GM21825 (cell line): ENCODE results near the gene NEAT1.

ENCODE experiments used
- ATAC-seq: cut with Tn5 transposase; IDR thresholded peaks from one replicate; pipeline ENCODE4 v1.9.1; 2021; ENCODE audit warnings: mild to moderate bottlenecking, moderate library complexity; ENCODE audit not compliant: unreplicated experiment

The NEAT1 gene

DNA sequence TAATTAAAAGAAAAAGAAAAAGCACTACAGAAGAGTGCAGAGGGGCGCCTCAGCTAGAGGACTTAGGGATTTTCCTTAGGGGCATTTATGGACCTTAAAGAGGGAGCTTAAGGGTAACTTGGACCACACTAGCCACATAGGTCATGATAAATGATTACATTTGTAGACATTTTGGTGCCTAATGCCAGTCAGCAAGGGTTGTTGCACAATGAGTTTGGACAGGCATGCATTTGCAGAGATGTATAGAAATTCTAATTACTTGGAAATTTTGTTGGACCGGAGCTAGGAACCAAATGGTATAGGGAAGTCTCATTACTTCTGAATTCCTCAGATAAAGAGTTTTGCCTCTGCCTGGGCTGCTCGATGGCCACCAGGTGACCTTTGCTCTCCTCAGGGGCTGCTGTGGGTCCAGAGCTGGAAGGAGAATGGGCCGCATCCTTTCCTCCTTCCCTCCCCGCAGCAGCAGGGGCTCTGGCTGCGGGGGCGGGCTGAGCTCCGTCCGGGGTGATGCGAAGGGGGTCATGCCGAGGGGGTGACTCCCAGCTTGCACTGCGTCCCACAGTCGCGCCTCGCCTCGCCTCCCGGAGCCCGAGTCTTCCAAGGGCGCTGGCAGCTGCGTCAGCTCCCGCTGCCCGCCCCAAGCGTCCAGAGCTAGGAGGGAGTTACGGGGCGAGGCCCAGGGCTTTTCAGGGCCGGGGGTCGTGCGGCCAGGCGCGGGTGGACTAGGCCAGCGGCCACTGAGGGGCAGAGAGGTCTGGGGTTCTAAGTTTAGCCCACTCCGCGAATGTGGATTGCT is 56.0 kb downstream of the NEAT1 start:
- no peak for ATAC-seq

DNA sequence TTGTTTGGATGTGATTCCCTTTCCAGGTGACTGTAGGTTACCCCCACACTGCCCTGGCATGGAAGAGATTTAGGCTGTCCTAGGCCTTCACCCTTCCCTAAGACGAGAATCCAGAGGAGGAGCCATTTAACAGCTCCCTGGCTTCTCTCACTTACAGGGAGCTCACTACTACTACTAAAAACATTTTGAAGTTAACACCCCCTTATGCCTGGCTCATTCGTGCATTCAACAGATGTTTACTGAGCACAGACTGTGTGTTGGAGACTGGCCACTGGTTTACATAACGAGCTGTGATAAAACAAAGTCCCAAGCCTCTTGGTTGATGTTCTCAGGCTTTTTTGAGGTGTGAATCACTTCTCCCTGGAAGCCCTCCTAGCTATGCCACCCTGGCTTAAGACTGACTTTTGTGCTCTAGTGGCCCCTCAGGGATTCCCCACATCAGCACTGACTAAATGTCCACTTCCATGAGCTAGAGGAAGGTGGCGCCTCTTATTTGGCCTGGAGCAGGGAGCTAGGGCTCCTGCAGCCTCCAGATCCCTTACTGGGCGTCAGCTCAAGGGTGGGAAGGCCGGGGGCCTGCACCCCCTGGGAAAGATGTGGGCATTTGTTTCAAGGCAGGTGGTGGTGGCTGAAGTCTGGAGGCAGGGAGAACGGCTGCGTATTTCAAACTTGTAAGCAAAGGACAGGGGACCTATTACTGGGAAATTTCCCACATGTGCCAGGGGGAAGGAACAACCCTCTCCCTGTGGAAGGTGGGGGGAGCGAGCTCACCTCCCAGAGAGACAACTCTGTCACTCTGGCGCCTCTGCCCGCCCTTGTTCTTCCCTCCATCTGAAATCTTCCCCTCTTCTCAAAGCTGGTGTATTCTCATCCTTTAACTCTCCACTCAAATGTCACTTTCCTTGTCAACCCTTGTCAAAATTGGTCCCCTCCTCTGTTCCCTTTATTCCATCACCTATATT is 56.9 kb downstream of the NEAT1 start:
- no peak for ATAC-seq

DNA sequence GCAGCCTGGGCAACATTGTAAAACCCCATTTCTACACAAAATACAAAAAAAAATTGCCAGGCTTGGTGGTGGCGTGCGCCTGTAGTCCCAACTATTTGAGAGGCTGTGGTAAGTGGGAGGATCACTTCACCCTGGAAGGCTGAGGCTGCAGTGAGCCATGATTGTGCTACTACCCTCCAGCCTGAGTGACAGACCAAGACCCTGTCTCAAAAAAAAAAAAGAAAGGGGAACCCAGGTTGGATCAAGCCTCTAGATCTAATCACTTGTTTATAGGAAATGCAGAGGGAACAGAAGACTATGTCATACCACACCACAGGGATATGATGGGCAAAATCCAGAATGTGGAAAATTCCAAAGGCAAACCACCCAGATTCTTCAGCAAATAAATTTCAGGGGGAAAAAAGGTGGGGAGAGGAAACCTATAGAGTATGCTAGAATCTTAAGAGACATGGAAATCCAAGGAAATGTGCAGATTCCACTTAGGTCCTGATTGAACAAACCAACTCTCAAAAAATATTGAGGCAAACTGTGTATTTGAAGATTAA is 59.8 kb downstream of the NEAT1 start:
- ATAC-seq: no peak

DNA sequence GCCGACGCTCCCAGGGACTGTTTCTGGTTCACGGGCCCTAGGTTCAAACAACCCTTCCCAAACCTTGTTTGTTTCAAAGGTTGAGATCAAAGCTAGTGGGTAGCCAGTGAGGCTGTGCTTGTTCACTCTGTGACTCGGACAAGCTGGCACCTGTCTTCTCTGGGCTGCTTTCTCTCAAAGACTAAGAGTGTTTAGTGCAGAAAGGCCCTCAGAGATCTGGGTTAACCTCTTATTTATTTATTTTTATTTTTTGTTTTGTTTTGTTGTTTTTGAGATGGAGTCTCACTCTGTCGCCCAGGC is 63.3 kb downstream of the NEAT1 start:
- ATAC-seq: no peak

DNA sequence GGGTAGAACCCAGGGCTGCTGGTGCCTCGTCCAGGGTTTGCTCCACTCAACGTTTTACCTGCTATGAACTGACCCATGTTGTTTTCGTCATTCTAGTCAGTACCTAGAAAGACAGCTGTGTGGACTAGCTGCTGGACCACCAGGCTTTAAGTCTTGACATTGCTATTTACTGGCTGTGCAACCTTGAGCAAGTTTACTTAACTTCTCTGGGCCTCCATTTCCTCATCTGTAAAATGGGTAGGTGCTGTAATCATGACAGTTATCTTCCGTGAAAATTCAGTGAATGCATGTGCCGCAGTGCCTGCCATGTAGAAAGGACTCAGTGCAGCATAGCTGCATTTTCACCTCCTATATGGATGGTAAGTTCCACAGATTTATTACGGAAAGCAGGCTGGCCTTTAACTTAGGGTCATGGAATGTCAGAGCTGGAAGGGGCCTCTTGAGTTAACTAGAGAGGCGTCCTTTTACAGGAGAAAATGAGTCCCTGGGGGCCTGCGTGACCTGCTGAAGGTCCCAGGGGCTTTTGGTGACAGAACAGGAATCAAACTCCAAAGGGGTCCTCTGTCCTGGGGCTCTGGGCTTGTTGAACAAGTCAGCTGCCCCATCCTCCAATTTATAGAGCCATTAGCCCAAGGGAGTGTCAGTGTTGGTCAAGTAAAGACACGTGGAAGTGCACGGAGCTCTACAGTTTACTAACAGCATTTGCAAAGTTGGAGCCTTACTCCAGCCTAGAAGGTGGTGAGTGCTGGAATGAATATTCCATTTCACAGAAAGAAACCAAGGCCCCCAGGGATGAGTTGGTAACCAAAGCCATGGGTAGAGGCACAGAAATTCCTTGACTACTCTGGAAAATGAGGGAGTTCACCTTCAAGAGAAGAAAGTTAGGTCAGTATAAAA is 64.2 kb downstream of the NEAT1 start:
- ATAC-seq: no peak

DNA sequence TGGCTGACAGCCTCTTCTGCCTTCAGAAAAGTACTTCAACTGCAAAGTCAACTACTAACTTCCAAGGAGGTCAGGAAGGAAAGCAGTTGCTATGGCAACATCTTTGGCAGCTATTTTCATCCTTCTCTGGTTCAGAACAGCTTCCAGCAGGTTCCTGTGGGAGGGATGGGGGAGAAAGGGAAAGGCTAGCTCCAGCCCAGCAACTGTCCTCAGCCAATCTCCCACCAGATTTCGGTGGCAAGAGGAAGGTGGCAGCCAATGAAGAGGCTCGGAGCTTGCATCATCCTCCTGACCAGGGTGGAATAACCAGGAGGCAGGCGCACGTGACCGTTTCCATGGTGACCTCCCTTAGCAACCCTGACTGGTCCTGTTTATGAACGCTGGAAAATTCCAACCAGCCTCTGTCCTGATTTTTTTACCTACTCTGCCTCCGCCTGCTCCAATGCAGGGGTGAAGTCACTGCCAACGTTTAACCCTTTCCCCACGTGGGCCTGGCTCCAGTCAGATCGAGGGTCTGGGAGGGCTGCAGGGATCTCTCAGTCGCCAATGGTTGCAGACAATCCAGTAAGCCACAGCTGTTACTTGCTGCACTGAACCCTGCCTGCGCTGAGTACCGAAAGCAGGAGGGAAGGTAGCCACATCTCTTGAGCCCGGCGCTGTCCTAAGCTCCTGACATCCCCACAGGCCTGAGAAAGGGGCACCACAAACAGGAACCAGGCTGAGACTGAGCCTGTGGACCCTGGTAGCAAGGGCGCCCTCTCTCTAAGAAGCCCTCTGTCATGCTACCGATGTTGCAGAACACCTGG is 65.1 kb downstream of the NEAT1 start:
- ATAC-seq: peak; percentile 38

DNA sequence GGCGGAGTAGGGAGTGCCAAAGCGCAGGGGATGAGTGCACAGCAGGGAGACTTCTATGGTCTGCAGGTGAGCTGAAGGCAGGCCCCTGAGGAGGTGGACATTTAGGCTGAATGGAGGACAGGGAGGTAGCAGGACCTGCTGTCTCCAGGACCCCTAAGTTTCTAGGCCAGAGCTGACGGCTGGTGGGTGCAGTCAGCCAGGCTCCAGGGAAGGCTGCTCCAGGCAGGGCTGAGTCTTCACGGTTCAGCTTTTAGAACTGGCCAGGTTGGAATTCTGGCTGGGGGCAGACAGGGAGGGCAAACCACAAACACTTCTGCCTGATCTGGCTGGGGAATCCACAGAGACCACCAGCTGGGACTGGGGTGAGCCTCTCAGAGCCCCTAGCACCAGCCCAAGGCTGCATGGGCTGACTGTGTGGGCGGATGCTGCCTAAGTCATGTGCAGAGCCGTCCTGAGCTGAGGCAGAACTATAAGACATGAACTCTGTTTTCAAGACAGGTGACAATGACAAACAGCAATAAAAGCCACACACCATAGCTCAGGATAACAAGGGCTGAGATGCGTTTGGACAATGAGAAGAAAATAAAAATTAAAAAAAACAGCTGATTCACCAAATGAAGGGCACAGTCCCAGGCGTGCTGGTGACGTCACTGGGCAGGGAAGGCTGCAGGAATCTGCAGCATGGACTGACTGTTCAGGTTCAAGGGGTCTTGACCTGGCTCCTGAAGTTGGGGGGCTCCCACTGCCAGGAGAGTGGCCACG is 65.9 kb downstream of the NEAT1 start:
- no peak for ATAC-seq

DNA sequence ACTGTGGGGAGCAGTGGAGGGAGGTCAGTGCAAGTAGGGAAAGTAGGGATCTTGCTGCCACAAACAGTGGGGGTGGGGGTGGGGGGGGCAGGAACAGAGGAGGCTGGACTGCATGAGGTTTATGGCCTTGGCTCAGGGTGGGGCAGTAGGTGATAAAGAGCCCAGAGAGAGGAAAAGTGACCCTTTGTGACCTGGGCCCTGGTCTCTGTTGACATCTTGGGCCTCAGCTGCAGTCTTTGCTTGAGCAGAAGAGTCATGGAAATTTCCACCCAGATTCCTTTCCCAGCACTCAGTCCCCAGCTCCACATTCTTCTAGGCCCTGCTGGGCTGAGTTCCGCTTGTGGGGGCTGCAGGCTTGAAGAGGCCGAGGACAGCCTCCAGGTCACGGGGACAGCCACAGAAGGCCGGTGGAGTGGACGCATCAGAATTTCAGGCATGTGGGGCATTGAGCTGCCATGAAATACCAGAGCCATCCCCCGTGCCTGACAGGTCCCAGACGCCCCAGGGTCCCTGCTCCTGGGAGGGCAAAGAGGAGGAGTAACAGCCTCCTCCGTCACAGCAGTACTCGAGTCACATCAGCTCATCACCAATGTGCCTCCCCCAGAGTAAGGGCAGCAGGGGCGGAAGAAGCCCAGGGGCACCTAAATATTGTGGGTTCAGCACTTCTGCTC is 66.6 kb downstream of the NEAT1 start:
- ATAC-seq: no peak

DNA sequence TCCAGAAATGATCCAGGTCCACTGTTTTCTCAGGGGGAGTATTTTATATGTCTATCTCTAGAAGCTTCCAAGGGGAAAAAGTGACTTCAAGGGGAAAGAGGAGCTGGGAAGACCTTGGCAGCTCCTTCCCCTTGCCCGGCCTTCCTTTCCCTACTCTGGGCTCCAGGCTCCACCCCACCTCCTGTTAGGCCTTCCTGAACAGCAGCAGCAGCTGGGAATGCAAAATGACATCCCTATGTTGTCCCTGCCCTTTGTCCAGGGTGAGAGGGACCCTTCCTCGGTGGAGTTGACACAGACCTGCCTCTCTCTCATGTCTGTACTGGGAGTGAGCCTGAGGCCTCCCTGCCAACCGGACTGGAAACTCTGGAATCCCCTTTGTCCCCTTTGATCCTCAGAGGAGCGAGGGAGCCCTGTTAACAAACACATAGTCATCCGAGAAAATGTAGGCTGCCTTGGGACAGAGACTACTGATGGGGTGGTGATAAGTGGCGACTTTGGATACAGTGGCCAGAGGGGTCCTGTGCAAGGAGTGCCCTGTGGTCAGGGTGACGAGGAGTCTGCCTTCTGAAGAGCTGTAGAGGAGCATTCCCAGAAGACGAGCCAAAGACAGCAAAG is 67.2 kb downstream of the NEAT1 start:
- ATAC-seq: no peak

DNA sequence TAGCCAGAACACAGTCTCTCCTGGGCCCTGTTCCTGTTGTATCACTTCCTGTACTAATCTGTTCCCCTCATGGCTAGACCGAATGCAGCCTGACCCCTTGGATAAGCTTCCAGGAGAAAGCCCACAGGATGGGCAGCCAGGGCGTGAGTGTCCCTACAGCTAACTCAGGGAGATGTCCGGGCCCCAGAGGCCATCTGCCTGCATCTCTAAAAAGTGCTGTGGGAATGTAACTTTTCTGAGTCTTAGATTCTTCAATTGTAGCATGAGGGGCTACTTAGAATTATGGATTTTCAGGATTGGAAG is 68.5 kb downstream of the NEAT1 start:
- ATAC-seq: no peak

DNA sequence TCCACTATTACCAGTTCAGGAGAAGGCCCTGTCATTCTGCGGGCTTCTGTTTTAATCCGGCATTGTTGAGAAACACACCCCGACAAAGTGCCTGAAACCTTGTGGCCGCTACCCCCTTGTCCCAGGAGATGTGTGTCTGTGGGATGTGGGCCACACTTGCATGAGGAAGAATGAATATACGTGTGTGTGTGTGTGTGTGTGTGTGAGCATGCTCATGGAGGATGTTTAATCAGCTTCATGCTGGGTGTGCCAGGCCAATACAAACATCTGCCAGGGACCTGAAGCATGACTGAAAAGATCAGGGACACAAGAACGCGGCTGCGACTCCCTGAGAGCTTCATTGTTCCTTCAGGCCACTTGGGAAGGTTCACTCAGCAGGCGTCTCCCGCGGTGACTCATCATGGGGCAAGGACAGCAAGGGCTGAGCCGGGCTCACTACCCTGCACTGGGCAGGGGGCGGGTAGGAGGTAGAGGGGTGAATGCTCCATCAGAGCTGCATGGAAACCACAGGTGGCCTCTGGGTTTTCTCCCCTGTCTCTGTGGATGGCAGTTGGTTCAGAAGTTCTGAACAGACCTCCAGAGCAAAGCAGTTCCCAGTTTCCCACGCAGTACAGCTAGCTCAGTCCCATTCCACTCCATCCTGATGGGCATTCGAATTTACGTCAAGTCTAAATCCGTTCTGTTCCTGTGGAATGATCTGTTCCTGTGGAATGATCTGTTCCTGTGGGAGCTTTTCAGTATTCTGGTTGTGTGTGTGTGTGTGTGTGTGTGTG is 69.2 kb downstream of the NEAT1 start:
- ATAC-seq: no peak

DNA sequence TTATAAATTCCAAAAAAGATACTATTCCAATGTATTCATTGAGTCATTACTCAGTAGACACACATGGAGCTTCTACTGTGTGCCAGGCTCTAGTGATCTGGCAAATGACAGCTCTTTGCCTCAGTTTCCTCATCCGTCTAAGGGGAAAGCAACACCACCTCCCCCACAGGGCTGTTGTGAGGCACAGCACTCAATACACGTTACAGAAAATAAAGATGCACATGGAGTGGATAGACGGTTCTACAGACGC is 69.7 kb downstream of the NEAT1 start:
- no peak for ATAC-seq

DNA sequence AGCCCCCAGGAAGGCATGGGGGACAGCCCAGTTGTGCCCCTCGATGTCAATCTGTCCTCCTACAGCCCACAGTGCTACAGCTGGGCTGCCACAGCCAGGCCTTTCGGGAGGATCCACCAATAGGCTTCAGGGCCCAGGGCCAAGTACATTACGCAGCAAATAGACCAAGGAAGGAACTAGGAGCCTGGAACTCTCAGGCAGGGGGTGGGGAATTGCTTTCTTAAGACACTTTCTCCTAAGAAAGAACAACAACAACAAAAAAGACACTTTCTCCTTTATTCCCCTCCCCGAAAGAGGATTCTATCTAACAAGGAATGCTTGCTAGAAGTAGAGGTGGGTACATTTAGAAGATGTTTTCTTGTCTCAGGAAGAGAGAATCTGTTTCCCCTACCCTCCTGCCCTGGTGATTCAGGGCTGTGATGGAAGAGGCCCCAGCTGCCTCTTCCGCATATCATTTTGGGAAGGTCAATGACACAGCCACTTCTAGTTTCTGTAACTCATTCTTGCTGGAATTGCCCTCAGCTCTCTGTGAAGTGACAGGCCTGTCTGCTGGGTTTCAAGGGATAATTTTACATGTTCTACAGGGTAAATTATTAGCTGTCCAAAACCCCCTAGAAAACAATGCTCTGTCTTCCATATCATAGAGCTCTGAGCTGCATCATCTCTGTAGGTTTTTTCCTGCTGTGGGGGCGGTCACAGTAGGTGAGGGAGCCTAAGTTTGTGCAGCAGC is 70.2 kb downstream of the NEAT1 start:
- ATAC-seq: peak; percentile 22

DNA sequence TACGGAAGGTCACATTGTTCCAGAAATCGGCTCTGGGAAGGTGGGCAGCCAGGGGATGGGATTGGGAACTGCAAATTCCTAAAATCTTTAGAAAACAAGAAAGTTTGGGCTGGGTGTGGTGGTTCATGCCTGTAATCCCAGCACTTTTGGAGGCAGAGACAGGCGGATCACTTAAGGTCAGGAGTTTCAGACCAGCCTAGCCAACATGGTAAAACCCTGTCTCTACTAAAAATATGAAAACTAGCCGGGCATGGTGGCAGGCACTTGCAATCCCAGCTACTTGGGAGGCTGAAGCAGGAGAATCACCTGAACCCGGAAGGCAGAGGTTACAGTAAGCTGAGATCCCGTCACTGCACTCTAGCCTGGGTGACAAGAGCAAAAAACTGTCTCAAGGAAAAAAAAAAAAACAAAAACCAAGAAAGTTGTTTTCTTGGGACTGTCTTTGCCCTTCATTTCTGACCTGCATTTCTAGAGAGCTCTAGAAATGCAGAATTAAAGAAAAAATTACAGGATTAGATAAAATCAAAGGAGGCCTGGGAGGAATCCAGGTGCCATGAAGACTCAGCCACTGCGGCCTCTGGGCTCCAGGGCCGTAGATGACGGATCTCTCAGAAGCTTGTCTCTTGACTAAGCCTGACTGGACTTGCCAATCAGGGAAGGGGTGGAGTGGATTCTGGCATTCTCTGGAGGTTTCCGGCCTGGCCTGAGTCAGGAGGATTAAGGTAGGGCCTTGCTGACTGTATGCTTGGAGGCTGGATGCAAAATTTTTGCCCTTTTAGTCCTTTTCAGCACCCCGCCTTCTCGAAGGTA is 71.0 kb downstream of the NEAT1 start:
- ATAC-seq: no peak
